CD4-positive, alpha-beta T cell treated with Interleukin-6 for 4 hours (primary cell): ENCODE data around the gene TJP3.

ENCODE experiments used
- DNase-seq: peaks from one replicate; pipeline ENCODE4 v3.0.0-alpha.2; 2020; ENCODE audit warnings: mixed read lengths

Gene TJP3

DNA sequence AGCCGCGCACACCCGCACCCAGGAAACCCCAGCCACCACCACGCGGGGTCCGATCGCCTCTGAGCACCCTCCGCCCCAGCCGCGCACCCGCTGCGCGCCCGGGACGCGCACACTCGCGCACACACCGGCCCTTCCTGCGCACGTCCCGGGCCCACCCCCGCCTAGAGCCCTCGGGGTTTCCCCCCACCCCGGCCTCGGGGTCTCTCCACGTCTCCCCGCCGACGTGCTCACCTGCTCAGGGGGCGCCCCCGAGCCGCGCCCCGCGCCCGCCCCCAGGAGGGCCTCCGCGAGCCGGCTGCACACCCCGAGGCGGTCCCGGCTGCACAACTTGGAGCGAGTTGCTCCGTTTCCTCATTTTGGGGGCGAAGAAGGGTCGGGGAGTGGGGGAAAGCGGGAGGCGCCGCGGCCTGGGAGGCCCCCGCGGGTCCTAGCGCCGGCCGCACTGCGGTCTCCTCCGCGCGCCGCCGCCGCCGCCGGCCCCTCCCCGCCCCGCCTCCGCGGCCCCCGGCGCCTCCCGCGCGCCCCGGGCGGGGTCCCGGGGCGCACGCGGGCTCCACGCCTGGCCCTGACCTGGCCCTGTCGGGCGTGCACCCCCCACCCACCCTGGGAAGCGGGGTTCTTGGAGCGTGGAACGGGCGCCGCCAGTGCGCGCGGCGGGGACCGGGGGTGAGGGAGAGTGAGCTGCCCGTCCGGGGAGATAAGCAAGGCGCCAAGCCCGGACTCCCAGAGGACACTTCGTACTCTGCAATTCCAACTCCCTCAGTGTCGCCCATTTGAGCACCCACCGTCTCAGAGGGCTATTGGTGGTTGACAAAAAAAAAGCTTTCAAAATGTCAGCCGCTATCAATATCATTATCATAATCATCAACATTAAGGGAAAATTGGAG lies 78.0 kb downstream of the TJP3 start, which contains the start of gene MATK:
Gene MATK (minus strand): TSS at position 444 of the 887 bp plus-strand sequence. CDS start 1,246 bp downstream, outside the sequence.
- DNase-seq: peak; percentile 18

DNA sequence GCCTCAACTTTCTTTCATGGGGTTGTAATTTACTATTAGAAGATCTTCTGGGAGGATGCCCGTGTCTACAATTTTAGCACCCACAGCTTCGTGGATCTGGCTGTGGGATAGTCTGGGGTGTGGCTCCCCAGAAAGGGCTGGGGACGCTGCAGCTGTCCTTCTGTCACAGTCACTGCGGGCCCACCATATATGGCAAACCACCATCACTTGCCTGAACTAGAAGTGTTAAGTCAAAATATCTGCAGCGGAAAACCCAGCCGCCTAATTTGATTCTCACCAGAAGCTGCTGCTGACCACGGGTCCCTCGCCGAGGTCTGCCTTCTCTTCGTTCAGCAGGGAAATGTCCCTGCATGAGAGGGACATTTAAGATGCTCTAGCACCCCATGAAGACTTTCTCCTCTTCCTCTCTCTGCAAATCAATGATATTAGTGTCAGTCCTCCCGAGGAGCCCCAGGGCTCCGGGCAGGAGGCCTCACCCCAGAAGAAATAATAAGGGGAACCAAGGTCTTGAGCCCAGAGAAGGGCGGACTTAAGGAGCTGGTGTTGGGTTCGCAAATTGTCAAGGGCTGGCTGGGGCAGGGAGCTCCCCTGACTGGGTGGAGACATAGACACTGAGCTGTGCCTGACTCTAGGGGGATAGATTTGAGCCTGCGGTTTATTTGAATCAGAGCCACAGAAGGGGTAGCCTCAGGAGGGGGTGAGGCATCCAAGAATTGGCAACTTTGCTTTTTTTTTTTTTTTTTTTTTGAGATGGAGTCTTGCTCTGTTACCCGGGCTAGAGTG lies 81.0 kb downstream of the TJP3 start:
- no peak for DNase-seq

DNA sequence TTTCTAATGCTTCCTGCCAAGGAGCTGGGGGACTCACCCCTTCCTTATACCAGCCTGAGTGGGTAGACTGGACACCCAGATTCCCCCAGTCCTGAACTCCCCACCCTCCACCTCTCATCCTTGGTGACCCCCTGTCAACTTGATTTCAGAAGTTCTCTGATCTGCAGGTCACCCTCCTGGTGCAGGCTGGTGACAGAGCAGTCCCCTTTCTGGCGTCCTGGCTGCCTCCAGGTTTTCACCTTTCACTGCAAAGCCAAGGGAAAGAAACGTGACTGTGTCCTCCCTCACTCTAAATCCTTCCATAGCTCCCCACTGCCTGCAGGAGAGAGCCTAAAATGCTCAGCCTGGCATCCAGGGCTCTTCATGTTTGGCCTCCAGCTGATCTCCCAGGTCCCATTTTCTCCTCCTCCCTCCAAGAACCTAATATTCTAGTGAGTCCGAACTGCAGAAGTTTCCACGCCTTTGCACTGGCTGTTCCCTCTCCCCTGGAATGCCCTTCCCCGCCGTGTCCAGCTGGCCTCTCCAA lies 82.1 kb downstream of the TJP3 start:
- DNase-seq: no peak

DNA sequence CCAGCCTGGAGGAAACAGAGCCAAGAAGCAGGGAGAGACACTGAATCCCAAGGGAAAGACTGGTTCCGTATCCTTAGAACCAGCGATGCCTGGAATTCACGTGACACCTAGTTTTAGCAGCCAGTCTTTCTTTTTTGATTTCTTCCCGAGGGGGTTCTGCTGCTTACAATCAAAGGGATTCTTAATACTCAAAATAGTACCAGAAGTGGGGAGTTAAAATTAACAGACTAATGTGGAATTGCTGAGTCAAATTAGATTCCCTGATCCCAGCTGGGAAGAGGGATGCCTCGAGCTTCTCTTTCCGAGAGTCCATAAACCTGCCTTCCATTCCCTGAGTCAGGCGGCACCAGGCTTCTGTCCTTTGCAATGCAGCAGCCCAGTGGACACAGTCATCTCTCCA lies 82.8 kb downstream of the TJP3 start:
- DNase-seq: no peak

DNA sequence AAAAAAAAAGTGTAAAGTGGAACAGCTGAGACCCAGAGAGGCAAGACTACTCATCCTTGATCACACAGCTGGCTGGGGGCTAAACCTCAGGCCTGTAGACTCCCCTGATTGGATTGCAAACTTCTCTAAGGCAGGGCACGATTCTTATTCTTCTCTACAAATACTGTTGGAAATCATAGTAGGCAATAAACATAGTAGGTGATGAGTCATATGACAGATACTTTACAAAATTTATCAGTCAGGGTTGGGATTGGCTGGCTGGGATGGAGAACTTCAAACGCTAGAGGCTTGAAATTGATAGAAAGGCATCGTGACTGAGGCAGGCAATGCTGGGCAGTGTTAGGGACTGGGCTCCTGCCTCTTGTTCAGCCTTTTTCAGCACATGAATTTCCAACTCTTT lies 83.9 kb downstream of the TJP3 start:
- DNase-seq: no peak

DNA sequence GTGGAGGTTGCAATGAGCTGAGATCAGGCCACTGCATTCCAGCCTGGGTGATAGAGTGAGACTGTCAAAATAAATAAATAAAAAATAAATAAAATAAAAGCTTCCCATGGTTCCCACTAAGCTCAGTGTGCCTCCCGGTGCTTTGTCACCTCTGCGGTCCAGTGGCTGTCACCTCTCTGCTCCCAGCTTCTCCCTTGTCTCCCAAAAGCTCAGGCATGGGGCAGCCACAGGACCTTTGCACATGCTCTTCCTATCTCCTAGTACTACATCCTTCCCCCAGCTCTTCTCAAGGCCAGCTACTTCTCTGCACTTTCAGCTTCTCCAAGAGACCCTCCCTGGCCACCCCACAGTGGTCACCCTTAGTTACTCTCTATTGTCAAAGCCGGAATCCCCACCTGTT lies 85.6 kb downstream of the TJP3 start:
- no peak for DNase-seq

DNA sequence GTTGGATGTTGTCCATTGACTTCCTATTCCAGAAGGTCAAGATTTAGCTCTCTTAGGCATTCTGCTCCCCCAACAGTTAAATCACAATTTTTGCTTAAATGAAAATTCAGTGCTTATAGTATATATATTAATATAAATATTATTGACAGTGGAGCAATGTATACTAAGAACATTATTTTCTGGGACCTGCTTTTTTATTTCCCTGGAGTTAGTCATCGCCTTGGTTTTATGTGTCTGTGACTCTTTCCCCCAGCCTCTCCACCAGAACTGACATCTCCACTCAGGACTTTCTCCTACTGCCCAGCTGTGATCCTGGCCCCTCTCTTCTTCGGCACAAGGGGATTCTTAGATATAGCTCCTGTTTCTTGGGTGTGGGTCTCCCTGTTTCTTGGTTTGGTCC lies 88.2 kb downstream of the TJP3 start:
- no peak for DNase-seq

DNA sequence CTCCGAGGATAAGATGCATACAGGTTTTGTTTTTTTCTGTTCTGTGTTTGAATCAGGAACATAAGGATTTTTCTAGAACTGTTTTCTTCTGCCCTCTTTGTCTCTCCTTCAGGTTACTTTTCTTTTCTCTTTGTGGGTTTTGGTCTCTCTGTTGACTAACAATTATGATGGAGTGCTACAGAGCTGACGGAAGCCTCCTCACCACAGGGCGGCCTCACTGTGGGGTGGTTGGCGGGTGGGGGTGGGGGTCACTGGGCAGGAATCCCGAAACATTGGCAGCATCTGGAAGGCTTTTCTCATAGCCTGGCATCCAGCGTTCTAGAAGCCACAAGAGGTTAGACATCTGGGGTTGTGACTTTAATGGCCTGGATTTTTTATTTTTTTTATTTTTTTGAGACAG lies 90.0 kb downstream of the TJP3 start:
- DNase-seq: peak; percentile 54
